HL-60/S4 treated with phorbol 12-myristate 13-acetate at 8.2 ng/mL for 4 days and 3 days (cell line): ENCODE measurements around the gene HSPB8.

ENCODE experiments used
- in situ Hi-C: fragments of 300-500 bp; cut with MboI; formaldehyde crosslinking; loops from 2 replicates; pipeline ENCODE4 v1.15.0; 2022; ENCODE audit warnings: low sequenced_read_pairs

HSPB8 gene, protein sequence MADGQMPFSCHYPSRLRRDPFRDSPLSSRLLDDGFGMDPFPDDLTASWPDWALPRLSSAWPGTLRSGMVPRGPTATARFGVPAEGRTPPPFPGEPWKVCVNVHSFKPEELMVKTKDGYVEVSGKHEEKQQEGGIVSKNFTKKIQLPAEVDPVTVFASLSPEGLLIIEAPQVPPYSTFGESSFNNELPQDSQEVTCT

GRCh38 chr12:119178544-119179334 is at the start of gene HSPB8:
HSPB8 (plus strand) TSS chr12:119178931; CDS start chr12:119179313, 382 bp downstream.
- in situ Hi-C loops: no loop called here

DNA sequence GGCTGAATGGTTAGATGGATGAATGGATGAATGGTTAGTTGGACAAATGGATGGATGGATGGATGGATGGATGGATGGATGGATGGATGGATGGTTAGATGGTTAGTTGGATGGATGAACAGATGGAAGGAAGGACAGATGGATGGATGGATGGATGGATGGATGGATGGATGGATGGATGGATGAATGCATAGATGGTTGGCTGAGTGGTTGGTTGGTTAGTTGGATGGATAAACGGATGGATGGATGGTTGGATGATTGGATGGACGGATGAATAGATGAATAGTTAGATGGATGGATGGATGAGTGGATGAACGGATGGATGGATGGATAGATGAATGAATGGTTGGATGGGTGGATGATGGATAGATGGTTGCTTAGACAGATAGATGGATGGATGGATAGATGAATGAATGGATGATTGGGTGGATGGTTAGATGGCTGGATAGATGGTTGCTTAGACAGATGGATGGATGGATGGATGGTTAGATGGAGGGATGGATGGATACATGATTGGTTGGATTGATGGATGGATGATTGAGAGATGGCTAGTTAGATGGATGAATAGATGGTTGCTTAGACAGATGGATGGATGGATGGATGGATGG is 48.8 kb upstream of the HSPB8 start:
- in situ Hi-C loops: no loop called here

- in situ Hi-C loops: no loop called here
These were observed 48.2 kb upstream of the HSPB8 start for GRCh38 chr12:119130523-119130922.

GRCh38 chr12:119134284-119135072 is 44.3 kb upstream of the HSPB8 start:
- in situ Hi-C loops: no loop called here

DNA sequence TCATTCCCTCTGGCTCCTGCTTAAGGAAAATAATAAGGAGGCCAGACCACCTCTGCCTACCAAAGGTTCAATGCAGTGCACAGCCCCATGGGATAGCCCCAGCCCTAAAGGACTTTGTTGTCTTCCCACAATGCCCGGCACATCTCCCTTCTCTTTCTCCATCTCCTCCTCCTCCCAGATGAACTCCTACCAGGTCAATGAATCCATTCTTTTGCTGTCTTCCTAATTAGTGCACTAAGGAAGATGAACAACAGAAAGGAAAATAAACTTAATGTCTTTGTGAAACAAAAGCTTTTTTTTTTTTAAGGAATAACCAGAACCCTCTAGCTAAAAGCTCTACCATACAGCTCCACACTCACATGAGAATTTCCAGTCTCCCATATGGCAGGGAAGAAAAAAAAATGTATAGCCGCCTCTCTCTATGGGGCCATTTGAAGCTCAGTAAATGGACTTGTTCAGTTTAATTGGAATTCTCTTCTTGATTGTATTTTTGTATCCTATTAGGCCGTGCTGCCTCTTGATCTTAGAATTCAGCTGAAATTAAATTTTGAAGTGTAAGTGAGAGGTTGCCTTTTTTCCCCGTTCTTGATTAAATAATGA is 41.8 kb upstream of the HSPB8 start:
- in situ Hi-C loops: no loop called here

GRCh38 chr12:119139448-119139847 is 39.3 kb upstream of the HSPB8 start:
- in situ Hi-C loops: no loop called here

DNA sequence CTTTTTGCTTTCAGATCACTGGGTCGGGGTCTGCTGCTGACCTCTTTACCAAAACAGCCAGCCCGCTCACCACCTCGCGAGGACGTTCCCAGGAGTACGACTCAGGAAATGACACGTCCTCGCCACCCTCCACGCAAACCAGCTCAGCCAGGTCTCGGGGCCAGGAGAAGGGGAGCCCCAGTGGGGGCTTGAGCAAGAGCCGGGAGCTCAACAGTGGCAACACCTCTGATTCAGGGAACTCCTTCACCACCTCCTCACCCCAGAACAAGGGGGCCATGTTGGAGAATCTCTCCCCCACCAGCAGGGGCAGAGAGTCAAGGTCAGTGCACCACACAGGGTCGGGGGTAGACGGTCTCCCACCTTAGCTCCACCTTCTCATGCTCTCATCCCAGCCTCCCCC is 33.4 kb upstream of the HSPB8 start:
- in situ Hi-C loops: no loop called here

- in situ Hi-C loops: no loop called here
These were observed 30.8 kb upstream of the HSPB8 start for GRCh38 chr12:119147847-119148448.

- in situ Hi-C loops: no loop called here
These were observed 29.5 kb upstream of the HSPB8 start for GRCh38 chr12:119149270-119149669.

DNA sequence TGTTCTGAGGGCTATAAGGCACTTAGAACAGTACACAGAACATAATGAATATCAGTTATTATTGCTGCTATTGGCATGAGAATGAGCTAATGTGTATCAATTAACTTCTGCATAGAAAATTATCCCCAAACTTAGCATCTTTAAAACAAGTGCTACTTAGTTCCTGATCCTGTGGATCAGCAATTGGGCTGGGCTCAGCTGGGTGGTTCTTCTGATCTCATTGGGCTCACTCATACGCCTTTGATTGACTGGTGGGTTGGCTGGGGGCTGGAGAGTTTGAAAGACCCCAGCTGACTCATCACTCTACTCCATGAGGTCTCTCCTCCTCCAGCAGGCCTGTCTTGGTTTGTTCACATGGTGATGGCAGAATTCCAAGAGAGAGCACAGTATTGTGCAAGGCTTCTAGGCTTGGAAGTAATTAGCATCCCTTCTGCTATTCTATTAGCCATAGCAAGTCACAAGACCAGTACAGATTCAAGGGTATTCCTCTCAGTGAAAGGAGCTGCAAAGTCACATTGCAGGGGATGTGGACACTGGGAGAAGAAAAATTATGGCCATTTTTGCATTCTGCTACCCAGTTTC is 27.2 kb upstream of the HSPB8 start:
- in situ Hi-C loops: no loop called here

DNA sequence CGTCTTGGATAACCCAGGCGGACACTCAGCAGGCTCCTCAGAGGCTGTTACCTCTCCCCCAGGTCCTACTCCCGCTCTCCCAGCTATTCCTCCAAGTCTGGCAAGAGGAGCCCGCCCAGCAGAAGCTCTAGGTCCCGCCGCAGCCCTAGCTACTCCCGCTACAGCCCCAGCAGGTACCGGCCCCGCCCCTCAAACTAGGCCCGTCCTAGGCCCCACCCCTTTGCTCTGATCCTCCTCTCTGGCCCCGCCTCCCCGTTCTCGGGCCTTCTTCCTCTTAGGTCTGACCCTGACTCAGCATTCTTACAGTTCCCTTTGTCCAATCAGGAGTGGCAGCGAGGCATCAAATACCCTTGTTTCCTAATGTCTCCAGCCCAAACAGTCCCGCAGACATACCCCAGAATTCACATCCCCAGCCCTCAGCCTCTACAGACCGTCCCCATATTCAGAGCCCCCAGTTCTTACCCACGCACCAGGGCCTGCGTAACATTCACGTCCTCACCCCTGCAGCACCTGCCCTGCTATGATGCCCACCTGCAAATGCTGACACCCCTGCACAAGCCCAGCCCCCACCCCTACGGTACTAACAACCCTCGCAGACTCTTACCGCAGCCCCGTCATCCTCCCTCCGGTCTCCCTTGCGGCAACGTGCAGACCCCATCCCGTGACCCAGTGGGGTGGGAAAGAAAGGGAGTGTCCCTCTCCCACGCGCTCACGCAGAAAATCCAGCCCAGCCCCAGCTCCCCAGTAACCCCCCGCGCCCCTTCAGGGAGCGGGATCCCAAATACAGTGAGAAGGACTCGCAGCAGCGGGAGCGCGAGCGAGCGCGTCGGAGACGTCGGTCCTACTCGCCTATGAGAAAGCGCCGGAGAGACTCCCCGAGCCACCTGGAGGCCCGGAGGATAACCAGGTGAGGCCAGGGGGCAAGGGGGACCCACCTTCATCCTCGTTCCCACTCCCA is 25.0 kb upstream of the HSPB8 start:
- in situ Hi-C loops: no loop called here

GRCh38 chr12:119154435-119154818 is 24.3 kb upstream of the HSPB8 start:
- in situ Hi-C loops: no loop called here

DNA sequence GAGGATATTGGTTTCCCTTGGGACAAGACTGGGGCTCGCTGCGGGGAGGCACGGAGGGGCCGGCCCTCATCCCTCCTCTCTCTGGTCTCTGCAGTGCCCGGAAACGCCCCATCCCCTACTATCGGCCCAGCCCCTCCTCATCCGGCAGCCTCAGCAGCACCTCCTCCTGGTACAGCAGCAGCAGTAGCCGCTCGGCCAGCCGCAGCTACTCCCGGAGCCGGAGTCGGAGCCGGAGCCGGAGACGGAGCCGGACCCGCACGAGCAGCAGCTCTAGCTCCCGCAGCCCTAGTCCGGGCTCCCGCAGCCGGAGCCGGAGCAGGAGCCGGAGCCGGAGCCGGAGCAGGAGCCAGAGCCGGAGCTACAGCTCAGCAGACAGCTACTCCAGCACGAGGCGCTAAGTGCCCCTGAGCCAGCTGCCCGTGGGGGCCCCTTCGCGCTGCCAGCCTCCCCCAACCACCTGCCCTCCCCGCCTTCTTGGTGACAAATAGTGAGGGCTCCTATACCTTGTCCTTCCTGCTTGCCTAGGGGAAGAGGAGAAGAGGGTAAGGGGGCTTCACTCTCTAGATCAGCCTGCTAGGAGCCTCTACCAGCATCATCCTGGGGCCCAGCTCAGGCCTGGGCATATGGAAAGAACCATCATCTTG is 22.2 kb upstream of the HSPB8 start:
- in situ Hi-C loops: no loop called here

DNA sequence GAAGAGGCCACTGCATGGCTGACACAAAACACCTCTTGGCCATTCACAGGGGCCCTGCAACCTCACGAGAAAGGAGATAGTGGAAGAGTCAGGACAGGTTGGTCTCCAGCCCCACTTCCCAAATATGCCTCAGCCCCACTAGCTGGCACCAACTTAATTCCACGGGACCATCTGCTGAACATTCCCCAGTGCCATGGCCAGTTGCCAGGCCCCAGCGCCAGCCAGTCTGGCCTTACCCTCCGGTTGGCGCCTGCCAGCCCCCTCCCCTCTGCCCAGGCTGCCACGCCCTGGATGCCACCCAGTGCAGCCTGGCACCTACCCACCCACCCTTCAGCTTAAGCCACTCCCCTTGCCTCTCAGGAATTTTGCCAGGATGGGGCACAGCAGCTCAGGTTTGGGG is 21.2 kb upstream of the HSPB8 start:
- in situ Hi-C loops: no loop called here

DNA sequence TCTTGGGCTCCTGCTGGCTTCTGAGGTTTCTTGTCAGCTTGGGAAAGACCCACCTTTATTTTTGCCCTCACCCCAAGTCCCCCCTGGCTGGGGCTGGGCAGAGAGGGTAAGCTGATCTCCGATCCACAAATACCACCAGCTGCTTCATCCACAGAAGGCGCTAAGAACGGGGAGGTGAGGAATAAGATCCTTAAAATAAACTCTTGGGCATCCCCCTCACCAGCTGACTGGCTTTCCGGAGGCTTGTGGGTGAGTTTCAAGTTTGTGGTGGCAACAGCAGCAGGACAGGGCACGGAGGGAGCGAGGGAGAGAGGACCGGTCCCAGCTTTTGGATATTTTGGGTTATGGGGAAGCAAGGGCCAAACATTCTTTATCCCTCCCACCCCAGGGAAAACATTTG is 20.8 kb upstream of the HSPB8 start:
- in situ Hi-C loops: no loop called here

- in situ Hi-C loops: no loop called here
These were observed 20.3 kb upstream of the HSPB8 start for GRCh38 chr12:119158402-119158801.

DNA sequence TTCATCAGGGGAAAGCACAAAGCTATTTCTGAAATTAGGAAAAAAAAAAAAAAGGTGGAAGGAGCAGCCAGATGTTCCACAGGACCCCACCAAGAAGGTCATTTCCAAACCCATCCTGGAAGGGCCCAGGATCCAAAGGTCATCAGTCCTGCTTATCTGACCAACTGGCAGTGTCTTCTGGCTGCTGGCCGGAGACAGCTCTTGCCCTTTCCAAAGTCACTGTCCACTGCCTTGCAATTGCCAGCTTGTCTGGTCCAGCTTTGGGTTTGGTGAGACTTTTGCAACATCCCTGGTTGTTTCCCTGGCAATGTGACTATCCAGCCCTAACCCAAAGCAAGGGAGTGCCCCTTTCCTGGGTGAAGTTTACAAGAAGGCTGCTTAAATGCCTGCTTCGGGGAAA is 18.9 kb upstream of the HSPB8 start:
- in situ Hi-C loops: no loop called here

DNA sequence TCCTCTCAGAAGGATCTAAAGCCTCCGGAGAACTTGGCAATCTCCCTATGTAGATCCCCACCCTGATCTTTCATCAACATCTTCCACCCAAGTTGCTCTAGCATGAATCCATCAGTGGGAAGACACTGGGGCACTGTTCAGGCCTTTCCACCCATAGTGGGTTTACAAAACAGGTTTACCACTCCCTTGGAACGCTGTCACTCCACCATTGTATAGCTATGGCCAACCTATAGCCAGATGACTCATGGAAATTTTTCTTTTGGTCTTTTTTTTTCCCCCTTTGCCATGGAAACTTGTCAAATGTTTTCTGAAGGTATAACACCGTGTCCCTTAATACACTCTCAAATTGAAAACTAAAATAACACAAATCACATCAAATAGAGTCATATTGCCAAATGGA is 10.8 kb upstream of the HSPB8 start:
- in situ Hi-C loops: no loop called here

DNA sequence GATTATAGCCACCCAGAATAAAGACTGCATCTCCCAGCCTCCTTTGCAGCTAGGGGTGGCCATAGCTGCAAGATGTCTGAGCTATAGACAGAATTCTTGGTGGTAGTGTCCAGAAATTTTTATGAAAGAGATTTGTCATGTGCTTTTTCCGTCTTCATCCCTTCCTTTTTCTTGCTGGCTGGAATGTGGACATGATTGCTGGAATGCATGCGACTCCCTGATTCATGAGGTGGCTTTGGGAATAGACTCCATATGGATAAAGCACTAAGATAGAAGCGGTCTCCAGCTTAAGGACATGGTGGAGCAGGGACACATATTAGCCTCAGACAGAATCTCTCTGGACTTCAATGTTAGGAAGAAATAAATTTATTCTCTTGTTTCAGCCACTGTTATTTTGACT is 10.0 kb upstream of the HSPB8 start:
- in situ Hi-C loops: no loop called here
